CD14-positive monocyte (primary cell): ENCODE results near the gene TPTE2. TPM values are rescaled to one million over a fixed set of nuclear protein-coding genes. Genes with fewer than 3 reads are reported as not detected.
A peak's percentile ranks its signal among the peaks of the same experiment; 100 is the strongest.

Experiments
- DNase-seq, 3 donors: peaks; one replicate each; pipeline ENCODE4 v3.0.0-alpha.2; 2011 to 2022
- H2AFZ ChIP-seq: 2 replicates; pipeline ENCODE4 v1.6.0; 2012; ENCODE audit warnings: mild to moderate bottlenecking, low read depth, low read length, inconsistent platforms; ENCODE audit not compliant: insufficient read depth, poor library complexity, severe bottlenecking
- H3K27ac ChIP-seq, 2 donors: 1 replicate in 1 of 2; 2 replicates in 1 of 2; pipeline ENCODE4 v1.5.1; 2012 to 2013; ENCODE audit warnings: low read length in 2 of 2, control low read depth in 1 of 2, inconsistent platforms in 1 of 2, low read depth in 1 of 2, mild to moderate bottlenecking in 1 of 2
- H3K27me3 ChIP-seq, 2 donors: one replicate each; pipeline versions ENCODE4 v1.6.0 to v1.6.1; 2011 to 2013; ENCODE audit warnings: low read length in 2 of 2; ENCODE audit not compliant: control insufficient read depth in 2 of 2, insufficient read depth in 2 of 2
- H3K36me3 ChIP-seq, 2 donors: replicated peaks in 1 of 2; 1 replicate in 1 of 2; 2 replicates in 1 of 2; pipeline versions ENCODE4 v1.5.1 to v1.6.1; 2012 to 2013; ENCODE audit warnings: low read length in 2 of 2, control low read depth in 1 of 2, inconsistent platforms in 1 of 2, mild to moderate bottlenecking in 1 of 2; ENCODE audit not compliant: insufficient read depth in 2 of 2, control insufficient read depth in 1 of 2
- H3K4me1 ChIP-seq, 2 donors: 1 replicate in 1 of 2; 2 replicates in 1 of 2; pipeline versions ENCODE4 v1.5.1 to v1.6.1; 2012 to 2013; ENCODE audit warnings: low read length in 2 of 2, control low read depth in 1 of 2, inconsistent platforms in 1 of 2, mild to moderate bottlenecking in 1 of 2, moderate library complexity in 1 of 2; ENCODE audit not compliant: insufficient read depth in 2 of 2, control insufficient read depth in 1 of 2
- H3K4me2 ChIP-seq: replicated peaks from 2 replicates; pipeline ENCODE3; 2012; ENCODE audit warnings: low read length, moderate library complexity, mild to moderate bottlenecking; ENCODE audit not compliant: poor library complexity, severe bottlenecking; ENCODE audit errors: extremely low read depth
- H3K4me3 ChIP-seq, 3 experiments: fragments of 200-600 bp in 1 of 3; sonication (generic) in 1 of 3; replicated peaks in 1 of 3; 1 replicate in 2 of 3; 2 replicates in 1 of 3; pipeline ENCODE4 v1.5.1; 2011 to 2013; ENCODE audit warnings: low read length in 3 of 3, mild to moderate bottlenecking in 3 of 3, control low read depth in 2 of 3, low read depth in 2 of 3, inconsistent platforms in 1 of 3, moderate library complexity in 1 of 3
- H3K79me2 ChIP-seq: 2 replicates; pipeline ENCODE4 v1.6.0; 2012; ENCODE audit warnings: mild to moderate bottlenecking, control low read depth, inconsistent platforms, low read length, moderate library complexity; ENCODE audit not compliant: insufficient read depth
- H3K9ac ChIP-seq: 2 replicates; pipeline ENCODE4 v1.6.0; 2017; ENCODE audit warnings: low read length, mild to moderate bottlenecking; ENCODE audit not compliant: insufficient read depth, poor library complexity, severe bottlenecking
- H3K9me3 ChIP-seq, 2 donors: replicated peaks in 1 of 2; 1 replicate in 1 of 2; 2 replicates in 1 of 2; pipeline versions ENCODE4 v1.5.1 to v1.6.1; 2012 to 2013; ENCODE audit warnings: low read length in 2 of 2, control low read depth in 1 of 2; ENCODE audit not compliant: control insufficient read depth in 1 of 2, insufficient read depth in 1 of 2
- H4K20me1 ChIP-seq: 2 replicates; pipeline ENCODE4 v1.6.0; 2012; ENCODE audit warnings: mild to moderate bottlenecking, low read length, control low read depth, moderate library complexity; ENCODE audit not compliant: insufficient read depth
- H3K27ac Mint-ChIP-seq, 7 donors: one replicate each; pipeline ENCODE4 v1.8.0; 2020; ENCODE audit warnings: mild to moderate bottlenecking in 7 of 7, mixed read lengths in 7 of 7, moderate library complexity in 6 of 7, inconsistent platforms in 2 of 7
- H3K27me3 Mint-ChIP-seq, 3 donors: one replicate each; pipeline ENCODE4 v1.8.0; 2021 to 2022; ENCODE audit warnings: low read depth in 3 of 3, mild to moderate bottlenecking in 3 of 3, mixed read lengths in 3 of 3, moderate library complexity in 3 of 3, inconsistent platforms in 1 of 3
- H3K36me3 Mint-ChIP-seq, 2 donors: one replicate each; pipeline ENCODE4 v1.8.0; 2020; ENCODE audit warnings: mixed read lengths in 2 of 2, inconsistent platforms in 1 of 2, mild to moderate bottlenecking in 1 of 2
- H3K4me1 Mint-ChIP-seq: one replicate; pipeline ENCODE4 v1.8.0; 2020; ENCODE audit warnings: mild to moderate bottlenecking, mixed read lengths
- H3K4me3 Mint-ChIP-seq, 2 donors: one replicate each; pipeline ENCODE4 v1.8.0; 2020; ENCODE audit warnings: mild to moderate bottlenecking in 2 of 2, mixed read lengths in 2 of 2, moderate library complexity in 1 of 2
- H3K9me3 Mint-ChIP-seq, 7 donors: one replicate each; pipeline ENCODE4 v1.8.0; 2020 to 2022; ENCODE audit warnings: mixed read lengths in 7 of 7, mild to moderate bottlenecking in 6 of 7, moderate library complexity in 6 of 7, inconsistent platforms in 2 of 7
- CTCF ChIP-seq: fragments of 200-600 bp; IDR thresholded peaks from one replicate; pipeline ENCODE4 v1.8.0; 2022; ENCODE audit warnings: antibody characterized with exemption, mild to moderate bottlenecking
- WGBS: methylation state at CpG from one replicate; pipeline ENCODE4 v1.1.5; 2013; ENCODE audit warnings: missing lambda C conversion rate; ENCODE audit not compliant: insufficient coverage; 5-methylcytosine and 5-hydroxymethylcytosine counted together
- intact Hi-C, 2 donors: fragments of 100-400 bp; cut with micrococcal nuclease; formaldehyde crosslinking; loops; one replicate each; pipeline versions ENCODE4 v1.15.0 to v1.15.1; 2023
- polyA plus RNA-seq, 3 donors: library from polyadenylated mRNA; depleted of rRNA in 1 of 3; unstranded in 2 of 3; stranded (reverse) in 1 of 3; fragments of 300-500 nt in 2 of 3; fragments of >200 nt in 1 of 3; fragmentation: Illumina TruSeq in 2 of 3; gene quantifications; 1 replicate in 2 of 3; 2 replicates in 1 of 3; pipeline ENCODE4 v1.2.3, GENCODE V29; 2012 to 2021

Gene TPTE2
- polyA plus RNA-seq, 3 donors = not detected

DNA sequence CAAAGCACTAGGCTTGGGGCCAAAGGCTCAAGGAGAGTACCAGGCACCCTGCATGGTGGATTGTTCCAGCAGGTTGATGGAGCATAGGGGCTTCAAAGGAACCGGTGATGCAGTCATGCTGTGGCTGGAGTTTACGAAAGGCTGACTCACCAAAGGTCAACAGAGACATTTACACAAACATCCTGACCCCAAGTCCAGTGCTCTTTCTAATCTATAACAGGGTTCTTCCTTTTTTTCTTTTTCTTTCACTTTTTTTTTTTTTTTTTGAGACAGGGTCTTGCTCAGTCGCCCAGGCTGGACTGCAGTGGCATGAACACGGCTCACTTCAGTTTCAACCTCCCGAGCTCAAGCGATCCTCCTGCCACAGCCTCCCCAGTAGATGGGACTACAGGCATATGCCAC, 35.6 kb upstream of the TPTE2 start:
- H3K9me3 Mint-ChIP-seq = peaks cover 0 to 19% (median 2%) of the 10 kb centered on the region in 7 donors
- H3K27ac Mint-ChIP-seq = no peak overlapping the region
- H3K36me3 Mint-ChIP-seq = no peaks in the 10 kb centered on the region
- Histone ChIP-seq H3K4me1 (peaks cover 0 to 6% of the 10 kb centered on the region in 2 donors), H3K36me3 (no peaks in the 10 kb centered on the region), H4K20me1 (no peaks in the 10 kb centered on the region), H3K4me3 (no peak overlapping the region), H2AFZ (no peak overlapping the region), H3K4me2 (no peak overlapping the region), H3K9me3 (no peaks in the 10 kb centered on the region), H3K27me3 (peaks cover 4 to 16% of the 10 kb centered on the region in 2 donors), H3K27ac (no peak overlapping the region), H3K79me2 (no peaks in the 10 kb centered on the region), H3K9ac (no peak overlapping the region)
- 90% methylated on average over 4 of the region's 6 CpGs for WGBS
- DNase-seq = peak in 1 of 3 donors; percentile 28
- intact Hi-C loops = no loop called here
- H3K4me1 Mint-ChIP-seq = peaks cover 4% of the 10 kb centered on the region
- peaks cover 29 to 42% (median 29%) of the 10 kb centered on the region in 3 donors for H3K27me3 Mint-ChIP-seq
- H3K4me3 Mint-ChIP-seq = peak overlapping the region in 1 of 2 donors; percentile 7
- TF ChIP-seq CTCF = no peak

GRCh38 chr13:19596086-19596485, 34.8 kb upstream of the TPTE2 start:
- WGBS = 100% methylated on average over 3 of the region's 3 CpGs
- H3K4me1 Mint-ChIP-seq = peaks cover 8% of the 10 kb centered on the region
- H3K27ac Mint-ChIP-seq = no peak overlapping the region
- DNase-seq = no peak
- H3K9me3 ChIP-seq = no peaks in the 10 kb centered on the region
- H3K4me1 ChIP-seq = no peaks in the 10 kb centered on the region
- H3K36me3 ChIP-seq = no peaks in the 10 kb centered on the region
- H2AFZ ChIP-seq = no peak overlapping the region
- H3K4me2 ChIP-seq = no peak overlapping the region
- no peak overlapping the region for H3K4me3 Mint-ChIP-seq
- no peaks in the 10 kb centered on the region for H4K20me1 ChIP-seq
- peaks cover 22 to 34% (median 24%) of the 10 kb centered on the region in 3 donors for H3K27me3 Mint-ChIP-seq
- no peaks in the 10 kb centered on the region for H3K79me2 ChIP-seq
- H3K9ac ChIP-seq = no peak overlapping the region
- H3K27ac ChIP-seq = no peak overlapping the region
- H3K9me3 Mint-ChIP-seq = peaks cover 0 to 13% (median 2%) of the 10 kb centered on the region in 7 donors
- no peak overlapping the region for H3K4me3 ChIP-seq
- intact Hi-C loops = no loop called here
- H3K36me3 Mint-ChIP-seq = no peaks in the 10 kb centered on the region
- no peak for TF ChIP-seq CTCF
- H3K27me3 ChIP-seq = peaks cover under 1 to 10% of the 10 kb centered on the region in 2 donors
